Stimulated activated CD8-positive, alpha-beta memory T cell treated with anti-CD3 and anti-CD28 coated beads, Interleukin-15, amount 100 ng/mL, for 48 hours (primary cell): ENCODE data around the gene GPR21.

Source experiments
- DNase-seq, 2 donors: peaks; one replicate each; pipeline ENCODE4 v3.0.0-alpha.2; 2020; ENCODE audit warnings: low read depth in 2 of 2

Gene GPR21

DNA sequence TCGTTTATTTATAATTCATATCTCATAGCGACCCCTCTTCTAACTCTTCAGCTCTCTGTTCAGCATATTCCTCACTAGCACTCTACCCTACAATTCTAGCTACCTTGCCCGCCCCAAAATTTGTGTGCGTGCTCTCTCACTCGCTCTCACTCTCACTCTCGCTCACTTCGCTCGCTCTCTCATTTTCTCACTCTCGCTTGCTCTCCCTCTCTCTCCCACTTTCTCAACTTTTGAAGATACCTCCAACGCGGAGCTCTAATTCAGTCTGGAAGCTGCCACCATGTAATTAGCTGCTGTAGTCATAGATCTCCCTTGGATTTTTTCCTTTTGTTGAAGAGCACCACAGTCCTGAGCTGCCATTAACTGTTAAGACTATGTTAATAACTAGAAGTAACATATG, 30.4 kb downstream of the GPR21 start:
- DNase-seq, result no peak

GRCh38 chr9:123064716-123065115, 31.2 kb downstream of the GPR21 start:
- no peak for DNase-seq

GRCh38 chr9:123065196-123065595, 31.7 kb downstream of the GPR21 start:
- no peak for DNase-seq

DNA sequence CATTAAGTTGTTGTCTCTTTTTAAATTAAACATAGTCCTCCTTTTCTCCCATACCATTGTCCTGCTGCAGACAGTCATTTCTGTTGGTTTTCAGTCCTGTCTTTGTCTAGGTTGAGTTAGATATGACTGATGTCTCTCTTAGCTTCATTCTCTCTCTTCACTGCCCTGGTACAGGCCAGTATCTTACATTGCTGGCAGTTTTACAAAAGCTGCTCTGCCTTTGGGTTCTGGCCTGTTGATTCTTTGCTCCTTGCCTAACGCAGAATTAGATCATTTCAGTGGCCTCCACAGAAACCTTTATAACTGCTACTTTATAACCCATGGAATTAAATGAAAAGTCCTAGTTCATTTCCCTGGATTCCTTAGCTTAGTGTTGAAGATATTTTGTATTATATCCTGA, 33.7 kb downstream of the GPR21 start:
- DNase-seq, result no peak

- DNase-seq, result no peak
Measured at GRCh38 chr9:123069010-123069481, 35.6 kb downstream of the GPR21 start.

- no peak for DNase-seq
Measured at GRCh38 chr9:123070198-123070597, 36.7 kb downstream of the GPR21 start.

- DNase-seq, result no peak
Measured at GRCh38 chr9:123072407-123072995, 39.0 kb downstream of the GPR21 start.

GRCh38 chr9:123073441-123073840, 40.0 kb downstream of the GPR21 start:
- DNase-seq, result no peak

- DNase-seq, result no peak
Measured at GRCh38 chr9:123073991-123074422, 40.5 kb downstream of the GPR21 start.

GRCh38 chr9:123074628-123075027, 41.2 kb downstream of the GPR21 start:
- DNase-seq, result no peak

DNA sequence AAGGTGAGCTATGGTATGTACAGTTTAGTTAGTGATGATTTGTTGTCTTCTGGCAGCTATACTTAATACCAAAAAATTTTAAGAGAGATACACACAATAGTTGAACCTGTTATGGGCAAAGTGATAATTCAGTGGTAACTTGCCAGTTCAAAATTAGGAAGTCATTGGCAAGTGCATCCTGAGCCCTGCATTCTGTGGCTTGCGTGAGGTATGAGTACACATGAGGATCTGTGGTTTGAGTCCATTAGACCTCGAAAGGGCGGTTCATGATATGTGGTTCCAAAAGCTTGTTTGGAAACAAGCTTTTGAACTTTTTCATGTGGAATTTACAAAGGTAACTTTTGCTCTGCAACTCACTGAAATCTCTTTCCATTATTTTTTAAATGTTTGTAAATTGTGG, 47.0 kb downstream of the GPR21 start:
- no peak for DNase-seq

- no peak for DNase-seq
Measured at GRCh38 chr9:123081824-123082223, 48.4 kb downstream of the GPR21 start.

DNA sequence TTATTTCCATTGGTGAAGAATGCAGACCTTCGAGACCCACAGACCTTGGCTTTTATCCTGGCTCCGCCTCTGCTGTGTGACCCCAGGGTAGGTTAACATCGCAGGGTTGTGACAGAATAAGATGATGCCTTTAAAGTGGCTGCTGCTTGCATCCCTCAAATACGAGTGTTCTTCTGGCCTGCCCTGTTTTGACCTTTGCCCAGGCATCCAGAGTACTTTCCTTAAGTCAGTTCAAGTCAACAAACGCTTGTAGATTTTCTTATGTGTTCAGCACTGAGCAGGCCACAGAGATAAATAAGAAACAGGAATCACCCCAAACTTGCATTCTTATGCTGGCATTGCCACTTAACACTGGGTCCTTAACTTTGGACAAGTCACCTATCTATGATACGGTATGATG, 50.2 kb downstream of the GPR21 start:
- DNase-seq, result no peak

GRCh38 chr9:123084256-123084655, 50.8 kb downstream of the GPR21 start:
- no peak for DNase-seq
